GM21390 (cell line): ENCODE measurements around the gene IL17B.

Experiments used
- ATAC-seq: cut with Tn5 transposase; IDR thresholded peaks from one replicate; pipeline ENCODE4 v1.9.1; 2021; ENCODE audit not compliant: unreplicated experiment

IL17B gene, protein sequence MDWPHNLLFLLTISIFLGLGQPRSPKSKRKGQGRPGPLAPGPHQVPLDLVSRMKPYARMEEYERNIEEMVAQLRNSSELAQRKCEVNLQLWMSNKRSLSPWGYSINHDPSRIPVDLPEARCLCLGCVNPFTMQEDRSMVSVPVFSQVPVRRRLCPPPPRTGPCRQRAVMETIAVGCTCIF

DNA sequence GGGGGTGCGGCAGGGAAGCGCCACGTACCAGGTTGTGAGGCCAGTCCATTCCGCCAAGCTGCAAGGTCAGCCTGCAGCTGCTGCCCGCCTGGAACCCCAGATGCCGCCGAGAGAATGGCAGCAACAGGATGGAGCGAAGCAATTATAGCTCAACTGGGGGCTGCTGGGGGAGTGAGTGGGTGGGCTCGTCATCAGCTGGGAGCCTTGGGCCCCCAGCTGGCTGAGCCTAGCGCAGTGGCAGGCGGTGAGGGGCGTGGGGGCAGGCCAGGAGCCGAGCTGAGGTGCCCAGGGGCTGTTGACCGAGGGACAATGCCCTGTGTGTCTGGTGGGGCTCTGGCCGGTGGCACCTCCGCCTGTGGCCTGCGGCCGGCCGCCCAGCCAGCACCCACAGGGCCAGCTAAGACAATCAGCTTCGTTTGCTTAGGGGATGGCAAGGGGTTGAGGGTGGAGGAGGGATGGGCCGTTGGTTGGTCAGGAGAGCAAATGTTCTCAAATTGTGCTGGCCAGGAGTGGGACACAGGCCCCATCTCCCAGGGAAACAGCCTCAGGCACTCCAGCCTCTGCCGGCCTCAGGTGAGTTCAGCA, at the start of gene IL17B:
Gene IL17B, minus strand, starts transcription at position 116 of the 585 bp plus-strand sequence. Its CDS starts 67 bp downstream, at position 49.
- no peak for ATAC-seq

DNA sequence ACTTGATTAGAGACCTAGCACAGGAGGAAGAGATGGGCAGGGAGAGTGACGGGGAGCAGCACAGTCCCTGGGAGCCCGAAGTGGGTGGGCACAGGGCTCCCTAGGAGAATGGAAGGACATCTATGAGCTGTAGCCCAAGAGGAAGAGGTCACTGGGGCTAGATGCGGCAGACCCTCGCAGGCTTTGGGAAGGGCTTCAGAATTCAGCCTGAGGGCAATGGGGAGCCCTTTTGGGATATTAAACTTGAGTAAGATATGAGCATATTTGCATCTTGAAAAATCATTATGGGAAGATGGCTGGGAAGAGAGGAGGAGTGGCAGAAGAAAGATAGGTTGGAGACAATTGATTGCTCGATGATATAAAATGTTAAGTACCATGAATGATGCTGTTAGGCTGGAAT, 48.9 kb upstream of the IL17B start:
- no peak for ATAC-seq

DNA sequence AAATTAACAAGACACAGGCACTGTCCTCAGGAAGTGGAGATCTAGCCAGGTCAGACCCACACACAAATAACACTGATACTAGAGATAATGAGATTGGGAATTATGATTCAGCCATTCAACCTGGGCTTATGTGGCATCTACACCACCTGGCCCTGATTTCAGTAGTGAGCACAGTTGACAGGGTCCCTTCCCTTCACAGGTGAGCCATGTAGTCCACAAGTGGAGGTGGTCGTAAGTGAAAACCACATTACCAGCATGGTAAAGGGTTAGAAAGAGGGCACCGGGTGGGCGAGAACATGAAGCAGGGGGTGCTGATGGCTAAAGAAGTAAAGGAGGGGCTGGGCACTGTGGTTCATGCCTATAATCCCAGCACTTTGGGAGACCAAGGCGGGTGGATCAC, 48.3 kb upstream of the IL17B start:
- no peak for ATAC-seq

DNA sequence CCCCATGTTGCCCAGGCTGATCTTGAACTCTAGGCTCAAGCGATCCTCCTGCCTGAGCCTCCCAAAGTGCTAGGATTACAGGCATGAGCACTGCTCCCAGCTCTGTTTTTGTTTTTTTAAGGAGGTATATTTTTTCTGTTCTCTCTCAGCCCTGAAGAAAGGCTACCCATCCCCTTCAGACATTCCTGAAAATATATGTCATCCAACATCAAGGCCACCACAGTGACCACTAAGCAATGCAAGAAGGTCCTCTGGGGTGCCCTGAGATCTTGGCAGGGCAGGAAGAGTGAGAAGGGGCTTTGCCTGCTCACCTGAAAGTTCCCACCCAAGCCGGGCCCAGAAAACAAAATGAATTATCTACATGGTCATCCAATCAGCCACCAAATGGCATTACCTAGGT, 47.8 kb upstream of the IL17B start:
- ATAC-seq = no peak

DNA sequence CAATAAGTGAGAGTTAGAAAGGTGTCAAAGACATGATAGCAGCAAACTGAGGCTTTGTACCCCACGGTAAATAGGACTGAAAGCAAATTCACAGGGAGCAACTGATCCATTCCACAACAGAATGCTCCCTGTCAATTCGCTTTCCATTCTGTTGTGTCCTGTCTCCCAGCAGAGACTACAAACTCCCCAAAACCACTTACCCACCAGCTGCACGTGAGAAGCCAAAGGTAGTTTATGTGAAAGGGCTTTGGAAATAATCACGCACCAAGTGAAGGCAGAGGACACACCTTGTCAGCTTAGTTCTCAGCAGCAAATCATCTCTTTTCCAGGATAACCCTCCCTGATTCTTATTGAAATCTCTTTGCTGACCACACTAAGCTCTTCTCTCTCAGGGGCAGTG, 46.6 kb upstream of the IL17B start:
- ATAC-seq = no peak

DNA sequence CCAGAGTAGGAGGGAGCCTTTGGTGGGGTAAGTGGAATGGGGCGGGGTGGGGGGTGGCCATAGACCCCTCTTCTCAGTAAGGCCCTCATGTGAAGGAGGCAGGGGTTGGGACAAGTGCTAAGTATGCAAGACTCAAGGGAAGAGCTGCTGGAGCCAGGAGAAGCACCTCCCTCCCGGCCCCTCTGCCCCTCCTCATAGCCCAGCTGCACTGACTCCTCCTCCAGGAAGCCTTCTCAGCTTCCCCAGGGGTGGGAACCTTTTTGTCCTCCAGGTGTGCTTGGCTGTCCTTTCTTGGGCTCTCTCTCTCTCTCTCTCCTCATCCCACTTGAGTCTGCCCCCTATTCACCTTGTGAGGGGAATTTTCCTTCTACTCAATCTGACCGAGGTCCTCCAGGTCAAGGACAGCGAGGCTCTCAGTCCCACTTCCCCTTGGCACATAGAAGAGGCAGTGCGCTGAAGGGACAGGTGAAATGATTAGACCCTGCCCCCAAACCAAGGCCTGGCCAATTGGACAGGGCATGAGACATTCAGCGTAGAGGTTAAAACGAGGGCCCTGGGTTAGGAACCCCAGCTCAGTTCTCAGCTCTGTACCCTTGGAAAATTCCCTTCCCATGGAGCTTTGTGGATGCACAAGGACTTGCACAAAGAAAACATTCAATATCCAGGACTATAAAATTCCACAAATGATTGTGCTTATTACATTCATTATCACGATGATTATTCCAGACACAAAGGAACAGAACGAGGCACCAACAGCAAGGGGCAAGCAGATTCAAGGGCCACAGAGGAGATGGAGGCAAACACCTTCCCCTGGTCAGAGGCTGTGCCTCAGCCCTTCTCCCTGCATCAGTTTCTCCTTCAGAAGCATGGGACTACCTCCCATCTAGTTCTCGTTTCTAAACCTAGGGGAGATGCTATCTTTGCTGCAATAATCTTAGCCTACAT, 45.6 kb upstream of the IL17B start:
- ATAC-seq = no peak

DNA sequence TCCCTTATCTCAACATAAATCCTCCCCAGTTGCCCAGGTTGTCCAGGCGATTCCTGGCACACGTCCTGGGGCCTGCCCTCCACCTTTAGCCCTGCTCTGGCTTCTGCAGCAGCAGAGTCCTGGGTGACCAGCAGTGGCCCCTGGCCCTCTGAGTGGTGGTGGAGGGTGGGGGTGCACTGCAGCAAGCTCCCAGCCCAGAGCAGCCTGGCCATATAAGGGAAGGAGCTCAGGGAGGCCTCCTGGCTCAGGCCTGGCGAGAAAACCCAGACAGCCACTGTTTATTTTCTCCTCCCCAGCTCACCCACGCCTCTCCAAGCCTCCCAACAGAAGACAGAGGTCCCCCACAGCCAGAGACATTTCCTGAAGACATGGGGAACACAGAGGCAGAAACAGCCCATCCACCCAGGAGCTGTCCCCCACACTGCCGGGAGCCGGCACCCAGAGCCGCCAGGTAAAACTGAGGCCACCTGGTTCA, 44.7 kb upstream of the IL17B start:
- ATAC-seq = no peak

DNA sequence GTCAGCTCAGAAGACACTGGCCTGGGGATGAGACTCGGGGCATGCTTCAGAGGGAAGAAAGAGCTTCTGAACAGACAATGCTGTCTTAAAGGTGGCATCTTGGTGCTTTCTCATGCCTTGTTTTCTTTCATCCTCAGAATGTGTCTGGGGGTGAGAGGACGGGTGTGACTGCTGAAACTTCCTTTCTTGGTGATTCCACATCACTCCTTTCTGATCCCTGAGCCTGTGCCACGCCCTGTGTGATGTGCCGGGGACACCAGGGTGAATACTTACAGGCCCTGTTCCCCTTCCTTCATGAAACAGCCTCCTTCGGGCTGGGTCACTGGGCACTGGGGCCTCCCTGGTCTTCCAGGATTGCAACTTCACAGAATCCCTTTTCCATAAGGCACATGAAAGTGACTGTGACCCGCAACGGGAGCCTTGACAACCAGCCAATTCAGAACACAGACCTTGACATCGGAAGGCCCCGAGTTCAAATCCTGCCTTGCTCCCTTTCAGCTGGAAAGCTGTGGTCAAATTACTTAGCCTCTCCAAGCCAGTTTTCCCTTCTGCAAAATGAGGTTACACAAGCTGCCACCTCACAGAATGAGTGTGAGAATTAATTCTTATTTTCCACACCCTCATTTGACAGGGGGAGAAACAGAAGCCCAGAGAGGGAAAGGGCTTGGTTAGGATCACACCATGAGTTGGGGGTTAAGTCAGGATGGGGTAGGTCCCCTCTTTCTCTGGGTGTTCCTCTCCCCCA, 44.1 kb upstream of the IL17B start:
- no peak for ATAC-seq

DNA sequence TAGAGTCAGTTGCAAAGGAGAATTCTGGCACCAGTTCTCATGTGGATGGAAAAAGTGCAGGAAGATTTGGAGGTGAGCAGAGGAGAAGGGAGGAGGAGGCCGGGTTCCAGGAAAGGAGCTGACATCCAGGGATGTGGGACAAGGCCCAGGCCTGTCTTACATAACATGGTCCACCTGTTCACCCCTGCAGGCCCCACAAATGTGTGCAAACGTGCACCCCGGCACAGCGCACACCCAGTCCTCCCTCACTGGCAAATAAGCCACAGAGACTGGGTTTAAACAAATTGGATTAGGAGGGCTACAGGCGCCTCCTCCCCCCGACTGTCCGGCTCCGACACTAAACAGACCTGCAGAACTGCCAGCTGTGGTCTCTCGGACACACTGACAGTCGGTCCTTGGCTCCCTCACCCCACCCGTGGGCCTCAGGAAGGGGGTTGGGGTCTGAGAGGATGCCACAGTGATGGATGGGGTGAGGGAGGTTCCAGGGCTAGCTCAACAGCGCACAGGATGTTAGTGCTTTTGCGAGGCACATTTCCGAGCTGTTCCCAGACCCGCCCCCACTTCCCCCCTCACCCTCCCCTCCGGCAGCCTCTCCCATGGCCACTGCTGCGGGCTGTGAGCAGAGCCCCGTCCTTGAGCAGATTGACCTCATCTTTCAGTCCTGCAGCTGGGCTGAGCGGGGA, 43.4 kb upstream of the IL17B start:
- no peak for ATAC-seq

DNA sequence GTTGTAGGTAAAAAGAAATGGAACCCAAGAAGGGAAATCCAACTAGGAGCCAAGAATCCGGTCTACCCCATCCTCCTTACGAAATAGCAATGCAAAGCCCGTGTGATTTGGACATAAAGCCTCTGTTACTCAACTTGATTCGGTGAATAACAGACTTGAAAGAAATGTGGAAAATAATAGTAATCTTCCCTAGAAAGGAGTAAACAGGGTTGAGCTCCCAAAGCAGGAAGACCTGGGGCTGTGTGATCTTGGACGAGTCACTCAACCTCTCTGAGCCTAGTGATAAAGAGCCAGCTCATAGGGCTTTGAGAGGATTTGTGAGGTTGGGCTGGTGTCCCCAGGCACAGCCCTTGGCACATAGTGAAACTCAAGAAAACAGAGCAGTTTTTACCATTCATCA, 42.7 kb upstream of the IL17B start:
- no peak for ATAC-seq

DNA sequence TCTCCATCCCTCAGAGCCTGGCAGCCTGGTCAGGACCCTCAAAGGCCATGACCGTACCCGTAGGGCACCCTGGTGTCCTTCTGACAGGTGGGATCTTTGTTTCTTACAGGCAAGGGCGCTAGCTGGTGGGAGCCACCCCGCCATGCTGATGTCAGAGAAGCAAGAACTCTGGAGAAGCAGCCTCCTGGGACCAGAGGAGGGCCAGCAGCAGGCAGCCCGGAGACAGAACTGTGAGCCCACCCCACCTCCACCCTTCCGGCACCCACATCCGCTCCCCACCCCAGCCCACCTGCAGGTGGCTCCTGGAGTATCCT, 42.2 kb upstream of the IL17B start:
- no peak for ATAC-seq

DNA sequence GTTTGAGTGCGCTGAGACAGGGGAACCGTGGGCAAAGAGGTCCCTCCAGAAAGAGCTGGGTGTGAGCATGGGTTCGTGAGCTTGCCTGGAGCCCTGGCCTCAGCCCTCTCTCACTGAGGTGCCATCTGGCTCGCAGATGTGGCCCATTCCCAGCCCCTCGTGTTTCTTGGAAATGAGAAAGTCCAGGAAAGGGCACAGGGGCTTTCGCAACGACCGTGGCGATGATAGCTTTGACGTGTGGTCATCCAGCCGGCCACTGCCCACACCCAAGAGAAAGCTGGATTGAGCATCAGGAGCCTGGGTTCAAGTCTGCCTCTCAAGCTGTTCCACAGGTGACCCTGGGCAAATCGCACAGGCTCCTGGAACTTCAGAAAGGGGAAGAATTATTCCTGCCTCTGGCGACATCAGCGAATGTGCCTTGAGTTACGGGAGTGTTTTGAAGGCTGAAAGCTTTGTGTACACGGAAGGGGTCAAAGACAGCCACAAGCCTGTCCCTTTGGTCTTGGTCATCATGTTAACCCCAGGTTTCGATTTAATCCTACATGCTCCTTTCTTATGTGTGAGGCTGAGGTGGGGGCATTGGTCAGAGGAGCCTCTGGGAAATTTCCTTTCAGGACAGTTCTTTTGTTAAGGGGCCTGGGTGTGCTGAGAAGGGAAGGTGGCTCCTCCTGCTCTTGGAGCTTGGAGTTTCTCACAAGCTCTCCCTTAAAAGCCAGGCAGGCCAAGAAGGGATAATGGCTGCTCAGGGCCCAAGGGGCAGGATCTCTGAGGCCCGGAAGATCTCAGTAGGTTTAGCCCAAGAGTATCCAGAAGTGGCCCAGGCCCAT, 41.7 kb upstream of the IL17B start:
- ATAC-seq = no peak

DNA sequence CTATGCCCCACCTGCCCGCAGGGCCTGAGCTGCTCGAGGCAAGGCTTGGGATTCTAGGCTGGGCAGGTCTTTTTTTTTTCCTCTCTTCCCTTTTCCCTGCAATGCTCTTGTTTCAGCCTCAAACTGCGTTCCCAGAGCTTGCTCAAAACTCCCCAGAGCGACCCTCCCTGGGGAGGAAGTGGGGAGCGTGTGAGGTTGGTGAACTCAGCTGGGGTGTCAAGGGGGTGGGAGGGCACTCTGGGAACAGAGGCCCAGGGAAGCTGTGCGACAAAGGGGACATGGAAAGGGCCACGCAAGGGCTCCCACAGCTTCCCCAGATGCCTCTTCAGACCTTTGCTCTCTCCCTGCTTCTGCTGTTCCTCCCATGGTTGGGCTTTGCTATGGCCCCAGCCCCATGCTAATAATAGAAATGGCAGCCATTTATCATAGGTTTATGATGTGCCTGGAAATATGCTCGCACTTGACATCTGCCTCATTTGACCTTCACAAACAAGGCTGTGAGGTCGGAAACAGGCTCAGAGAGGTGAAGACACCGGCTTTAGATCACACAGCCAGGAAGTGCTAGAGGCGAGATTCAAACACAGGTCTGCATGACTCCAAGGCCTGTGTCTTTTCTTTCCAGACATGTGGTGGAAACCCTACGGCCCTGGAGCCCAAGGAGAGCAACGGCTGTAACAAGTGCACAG, 40.9 kb upstream of the IL17B start:
- no peak for ATAC-seq

DNA sequence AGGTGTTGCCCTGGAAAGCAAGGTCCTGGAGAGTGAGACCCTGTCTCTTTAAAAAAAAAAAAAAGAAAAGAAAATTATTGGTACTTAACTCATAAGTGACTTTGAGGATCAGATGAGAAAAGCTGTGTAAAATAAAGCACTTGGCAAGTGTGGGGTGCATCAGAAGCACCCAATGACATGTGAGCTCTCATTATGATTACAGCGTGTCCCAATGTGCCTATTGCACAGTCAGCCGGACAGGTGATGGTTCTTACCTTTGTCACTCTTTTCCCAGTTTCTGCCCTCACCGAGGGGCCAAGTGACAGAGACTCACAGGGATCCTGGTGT, 40.4 kb upstream of the IL17B start:
- ATAC-seq = no peak

DNA sequence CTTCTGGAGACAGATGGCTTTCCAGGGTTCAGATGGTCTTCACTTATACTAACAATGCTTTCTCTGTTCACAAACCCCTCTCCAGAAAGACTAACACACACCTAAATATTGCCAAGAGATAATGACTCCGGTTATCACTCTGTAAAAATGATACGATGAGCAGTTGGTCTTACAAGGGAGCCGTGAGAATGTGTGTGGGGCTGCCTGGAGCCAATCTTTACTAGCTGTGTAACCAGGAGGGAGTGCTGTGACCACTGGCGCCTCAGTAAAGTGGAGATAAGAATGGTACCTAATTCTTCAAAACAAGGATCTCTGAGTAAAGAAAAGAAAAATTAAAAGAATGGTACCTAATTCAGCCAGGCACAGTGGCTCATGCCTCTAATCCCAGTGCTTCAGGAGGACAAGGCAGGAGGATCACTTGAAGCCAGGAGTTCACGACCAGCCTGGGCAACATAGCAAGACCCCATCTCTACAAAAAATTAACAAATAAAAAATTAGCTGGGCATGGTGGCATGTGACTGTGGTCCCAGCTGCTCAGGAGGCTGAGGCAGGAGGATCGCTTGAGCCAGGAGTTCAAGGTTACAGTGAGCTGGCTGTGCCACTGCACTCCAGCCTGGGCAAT, 39.9 kb upstream of the IL17B start:
- ATAC-seq = no peak

DNA sequence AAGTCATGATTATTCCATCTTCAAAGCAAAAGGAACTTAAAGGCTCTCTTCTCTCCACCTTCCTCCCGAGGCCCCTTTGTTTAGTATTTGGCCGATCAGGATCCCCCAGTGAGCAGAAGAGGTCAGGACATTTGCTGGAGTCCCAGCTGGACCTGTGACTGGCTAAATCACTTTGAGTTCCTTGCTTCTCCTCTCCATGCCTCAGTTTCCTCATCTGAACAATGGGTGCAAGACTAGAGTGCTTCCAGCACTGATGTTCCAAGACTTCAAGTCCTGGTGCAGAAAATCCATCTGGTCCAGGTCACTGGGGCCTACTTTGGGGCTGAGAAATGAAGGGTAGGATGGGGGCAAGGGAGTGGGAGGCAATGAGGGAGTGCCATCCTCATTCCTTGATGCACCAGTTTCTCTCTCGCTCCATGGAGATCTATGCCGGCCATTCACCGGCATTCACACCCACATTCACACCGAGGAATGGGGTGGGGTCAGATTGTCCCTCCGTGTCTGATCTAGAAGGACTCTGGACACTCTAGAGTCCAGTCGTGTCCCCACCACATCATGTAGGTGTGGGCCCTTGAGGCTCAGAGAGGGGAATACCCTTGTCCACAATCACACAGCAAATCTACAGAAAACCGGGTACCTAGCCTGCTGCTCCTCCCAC, 38.7 kb upstream of the IL17B start:
- ATAC-seq = no peak

DNA sequence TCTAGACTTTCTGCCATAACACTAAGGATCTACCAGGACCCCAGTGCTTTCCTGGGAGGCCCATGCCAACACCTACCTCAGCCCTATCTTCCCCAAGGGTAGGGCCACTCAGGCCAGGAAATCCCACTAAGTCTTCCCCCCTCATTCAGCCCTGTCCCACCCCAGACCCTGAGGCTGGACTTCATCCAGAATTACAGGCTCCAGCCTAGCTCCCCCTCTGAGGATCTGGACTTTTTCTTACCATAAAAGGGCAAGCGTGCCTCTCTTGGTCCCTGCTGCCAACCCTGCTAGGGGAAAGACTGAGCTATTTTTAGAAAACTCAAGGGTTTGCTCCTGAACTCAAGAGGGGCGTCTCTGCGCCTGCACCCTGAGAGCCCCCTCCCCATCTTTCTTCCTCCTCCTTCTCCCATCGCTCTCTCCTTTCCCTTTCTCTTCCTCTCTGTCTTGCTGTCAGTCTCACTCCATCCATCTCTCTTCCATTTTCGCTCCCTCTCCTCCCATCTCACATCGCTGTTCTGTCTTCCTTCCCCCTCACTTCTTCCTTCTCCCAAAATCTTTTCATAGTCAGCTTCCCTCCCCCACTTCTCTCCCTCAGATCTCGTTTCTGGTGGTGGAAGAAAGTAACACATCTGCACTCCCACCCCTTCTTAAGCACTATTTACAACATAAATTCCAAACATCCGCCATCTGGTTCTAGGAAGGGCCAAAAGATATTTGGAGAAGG, 38.1 kb upstream of the IL17B start:
- ATAC-seq = no peak
